Measurements from ENCODE around the gene HDAC2.
A peak's percentile ranks its signal among the peaks of the same experiment; 100 is the strongest.
"Not testable (repeated sequence)": the region's sequence is repeated elsewhere in the genome, so short reads cannot be mapped to it uniquely, and the experiment has no call there.

HDAC2 gene

DNA sequence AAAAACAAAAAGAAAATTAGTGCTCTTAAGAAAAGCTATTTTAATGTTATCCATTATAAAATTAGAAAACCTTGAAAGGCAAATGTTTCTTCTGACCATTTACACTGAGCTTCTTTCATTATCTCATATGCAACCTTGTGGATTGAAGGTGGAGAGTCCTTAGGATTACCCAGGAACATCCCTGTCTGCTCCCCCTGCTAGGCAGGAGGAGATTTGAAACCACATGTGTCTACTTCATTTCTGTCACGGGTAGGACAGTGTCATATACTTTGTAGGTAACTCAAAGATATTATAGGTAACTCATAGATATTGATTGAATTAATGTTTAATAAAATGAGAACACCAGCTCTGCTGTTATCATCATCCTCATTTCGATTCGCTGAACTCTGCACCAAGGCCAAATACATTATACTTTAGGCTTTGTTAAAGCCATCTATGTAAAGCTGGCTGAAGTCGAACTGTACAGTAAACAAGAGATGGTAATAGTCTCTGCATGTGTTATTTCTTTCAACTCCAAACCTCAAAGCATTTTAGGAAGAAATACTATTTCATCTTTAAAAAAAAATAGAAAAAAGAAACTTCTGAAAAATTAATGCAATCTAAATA, 49.5 kb downstream of the HDAC2 start:
- H3K27ac ChIP-seq: no peak overlapping the region
- no peak overlapping the region for H3K9ac ChIP-seq (ENCODE audit: insufficient read length)
- H3K36me3 ChIP-seq (ENCODE audit: insufficient read depth, low read length): no peaks in the 10 kb centered on the region
- H3K9me3 ChIP-seq (ENCODE audit: low read depth, low read length): no peaks in the 10 kb centered on the region
- no peak for DNase-seq (ENCODE audit: low read depth, low spot score)
- no peak overlapping the region for H3K4me3 ChIP-seq
- TF ChIP-seq EZH2 (IDR thresholded peaks at IDR 0.05) (no peak), FOXP2 (optimal IDR thresholded peaks at IDR 0.05; ENCODE audit: control extremely low read depth, extremely low read length, insufficient read depth) (no peak), POLR2AphosphoS5 (IDR thresholded peaks at IDR 0.05; ENCODE audit: borderline replicate concordance, low read depth, low read length) (no peak)

DNA sequence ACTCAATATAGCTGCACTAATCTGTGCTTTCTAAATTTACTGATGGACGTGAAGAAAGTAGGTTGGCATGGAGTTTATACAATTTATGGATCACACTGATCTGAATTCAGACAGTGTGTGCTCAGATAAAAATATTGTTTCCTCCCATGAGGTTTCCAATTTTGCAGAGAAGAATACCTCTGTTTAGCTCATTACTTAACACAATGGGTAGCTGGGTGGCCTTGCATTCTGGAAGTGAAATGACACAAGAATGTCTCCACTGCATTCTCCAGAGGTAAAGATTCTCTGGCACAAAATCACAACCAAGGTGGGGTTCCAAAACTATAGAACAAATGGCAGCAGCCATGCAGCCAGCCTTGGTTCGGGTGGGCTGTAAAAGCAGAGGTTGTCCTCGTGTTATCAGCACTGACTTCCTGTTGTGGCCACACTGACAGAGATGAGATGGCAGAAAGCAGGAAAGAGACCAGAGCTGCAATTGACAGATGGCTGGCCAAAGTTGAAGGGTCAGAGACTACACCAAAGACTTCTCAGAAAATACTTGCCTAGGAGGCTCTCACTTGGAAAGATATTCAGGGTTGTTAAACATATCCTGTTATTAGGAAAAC, 50.2 kb downstream of the HDAC2 start:
- DNase-seq (ENCODE audit: low read depth, low spot score): no peak
- Histone ChIP-seq H3K9me3 (ENCODE audit: low read depth, low read length) (no peaks in the 10 kb centered on the region), H3K27ac (no peak overlapping the region), H3K9ac (ENCODE audit: insufficient read length) (no peak overlapping the region), H3K4me3 (no peak overlapping the region), H3K36me3 (ENCODE audit: insufficient read depth, low read length) (no peaks in the 10 kb centered on the region)
- TF ChIP-seq EZH2 (IDR thresholded peaks at IDR 0.05) (no peak), POLR2AphosphoS5 (IDR thresholded peaks at IDR 0.05; ENCODE audit: borderline replicate concordance, low read depth, low read length) (no peak), FOXP2 (optimal IDR thresholded peaks at IDR 0.05; ENCODE audit: control extremely low read depth, extremely low read length, insufficient read depth) (no peak)

DNA sequence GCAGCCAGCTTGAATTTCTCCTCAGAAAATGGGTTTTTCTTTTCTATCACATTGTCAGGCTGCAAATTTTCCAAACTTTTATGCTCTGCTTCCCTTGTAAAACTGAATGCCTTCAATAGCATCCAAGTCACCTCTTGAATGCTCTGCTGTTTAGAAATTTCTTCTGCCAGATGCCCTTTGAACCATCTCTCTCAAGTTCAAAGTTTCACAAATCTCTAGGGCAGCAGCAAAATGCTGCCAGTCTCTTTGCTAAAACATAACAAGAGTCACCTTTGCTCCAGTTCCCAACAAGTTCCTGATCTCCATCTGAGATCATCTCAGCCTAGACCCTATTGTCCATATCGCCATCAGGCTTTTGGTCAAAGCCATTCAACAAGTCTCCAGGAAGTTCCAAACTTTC, 60.7 kb downstream of the HDAC2 start:
- DNase-seq (ENCODE audit: low read depth, low spot score); H3K4me3 ChIP-seq; H3K9me3 ChIP-seq (ENCODE audit: low read depth, low read length); H3K27ac ChIP-seq; H3K36me3 ChIP-seq (ENCODE audit: insufficient read depth, low read length); H3K9ac ChIP-seq (ENCODE audit: insufficient read length): not testable (repeated sequence)

GRCh38 chr6:113909224-113909856, 61.6 kb downstream of the HDAC2 start:
- no peak overlapping the region for H3K4me3 ChIP-seq
- no peak overlapping the region for H3K9ac ChIP-seq (ENCODE audit: insufficient read length)
- H3K27ac ChIP-seq: no peak overlapping the region
- no peaks in the 10 kb centered on the region for H3K36me3 ChIP-seq (ENCODE audit: insufficient read depth, low read length)
- no peak for TF ChIP-seq POLR2AphosphoS5 (IDR thresholded peaks at IDR 0.05; ENCODE audit: borderline replicate concordance, low read depth, low read length)
- no peak for TF ChIP-seq FOXP2 (optimal IDR thresholded peaks at IDR 0.05; ENCODE audit: control extremely low read depth, extremely low read length, insufficient read depth)
- TF ChIP-seq EZH2 (IDR thresholded peaks at IDR 0.05): no peak
- DNase-seq (ENCODE audit: low read depth, low spot score): peak; percentile 78
- no peaks in the 10 kb centered on the region for H3K9me3 ChIP-seq (ENCODE audit: low read depth, low read length)

GRCh38 chr6:113908801-113909200, 62.1 kb downstream of the HDAC2 start:
- no peak overlapping the region for H3K9ac ChIP-seq (ENCODE audit: insufficient read length)
- no peak for TF ChIP-seq POLR2AphosphoS5 (IDR thresholded peaks at IDR 0.05; ENCODE audit: borderline replicate concordance, low read depth, low read length)
- no peak for TF ChIP-seq FOXP2 (optimal IDR thresholded peaks at IDR 0.05; ENCODE audit: control extremely low read depth, extremely low read length, insufficient read depth)
- TF ChIP-seq EZH2 (IDR thresholded peaks at IDR 0.05): no peak
- no peaks in the 10 kb centered on the region for H3K9me3 ChIP-seq (ENCODE audit: low read depth, low read length)
- H3K36me3 ChIP-seq (ENCODE audit: insufficient read depth, low read length): no peaks in the 10 kb centered on the region
- DNase-seq (ENCODE audit: low read depth, low spot score): no peak
- H3K4me3 ChIP-seq: no peak overlapping the region
- H3K27ac ChIP-seq: no peak overlapping the region

- TF ChIP-seq EZH2 (IDR thresholded peaks at IDR 0.05) (no peak), POLR2AphosphoS5 (IDR thresholded peaks at IDR 0.05; ENCODE audit: borderline replicate concordance, low read depth, low read length) (no peak), FOXP2 (optimal IDR thresholded peaks at IDR 0.05; ENCODE audit: control extremely low read depth, extremely low read length, insufficient read depth) (no peak)
- no peak for DNase-seq (ENCODE audit: low read depth, low spot score)
- Histone ChIP-seq H3K36me3 (ENCODE audit: insufficient read depth, low read length) (no peaks in the 10 kb centered on the region), H3K9ac (ENCODE audit: insufficient read length) (no peak overlapping the region), H3K27ac (no peak overlapping the region), H3K4me3 (no peak overlapping the region), H3K9me3 (ENCODE audit: low read depth, low read length) (no peaks in the 10 kb centered on the region)
These were observed 63.7 kb downstream of the HDAC2 start for GRCh38 chr6:113907102-113907815.

DNA sequence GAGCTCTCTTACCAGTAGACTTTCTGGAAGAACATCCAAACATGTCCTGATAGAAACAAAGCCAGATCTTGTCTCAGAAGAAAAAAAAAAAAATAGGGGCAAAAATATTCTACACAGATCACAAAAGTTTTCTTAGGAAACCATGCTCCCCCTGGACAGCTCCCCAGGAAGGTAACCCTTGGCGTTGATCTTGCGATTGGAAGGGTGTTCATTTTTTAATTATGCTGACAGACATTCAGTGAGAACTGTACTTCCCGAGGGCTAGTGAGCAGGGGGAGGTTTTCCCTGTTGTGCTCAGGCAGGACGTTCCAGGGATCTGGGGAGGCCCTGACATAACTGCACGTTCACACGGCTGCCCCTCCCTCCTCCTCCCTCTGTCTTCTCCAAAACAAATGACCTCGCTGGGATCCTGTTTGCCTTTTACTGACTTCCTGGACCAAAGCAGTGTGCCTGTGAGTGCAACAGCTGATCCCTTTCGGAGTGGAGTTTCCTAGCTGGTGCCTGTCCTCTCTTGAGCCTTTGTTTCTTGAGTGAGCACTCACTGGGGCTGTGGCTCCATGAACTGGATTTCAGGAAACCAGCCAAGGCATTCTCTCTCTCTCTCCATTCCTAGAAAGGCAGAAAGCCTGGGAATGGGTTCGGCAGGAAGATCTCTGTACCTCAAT, 67.2 kb downstream of the HDAC2 start:
- no peak for TF ChIP-seq EZH2 (IDR thresholded peaks at IDR 0.05)
- no peak for TF ChIP-seq FOXP2 (optimal IDR thresholded peaks at IDR 0.05; ENCODE audit: control extremely low read depth, extremely low read length, insufficient read depth)
- Histone ChIP-seq H3K27ac (no peak overlapping the region), H3K9ac (ENCODE audit: insufficient read length) (no peak overlapping the region), H3K4me3 (no peak overlapping the region), H3K9me3 (ENCODE audit: low read depth, low read length) (no peaks in the 10 kb centered on the region), H3K36me3 (ENCODE audit: insufficient read depth, low read length) (no peaks in the 10 kb centered on the region)
- DNase-seq (ENCODE audit: low read depth, low spot score): no peak

DNA sequence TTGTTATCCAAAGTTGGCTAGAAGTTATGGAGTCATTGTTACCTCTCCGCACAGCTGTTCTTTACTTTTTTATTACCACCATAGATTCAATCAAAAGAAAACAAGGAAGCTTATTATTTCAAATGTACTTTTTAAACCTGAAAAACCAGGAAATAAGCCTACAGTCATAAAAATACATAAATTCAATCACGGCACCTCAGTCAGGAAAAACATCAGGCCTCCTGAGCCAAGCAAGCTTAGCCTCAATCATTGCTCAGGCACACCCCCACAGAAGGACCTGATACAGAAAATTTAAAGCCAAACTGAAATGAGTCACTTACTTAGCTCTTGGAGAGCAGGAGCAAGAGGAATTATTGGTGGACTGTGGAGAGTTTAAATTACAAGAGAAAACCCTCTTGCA, 69.5 kb downstream of the HDAC2 start:
- H3K4me3 ChIP-seq: no peak overlapping the region
- DNase-seq (ENCODE audit: low read depth, low spot score): no peak

More for the DNA sequence above, 69.5 kb downstream of the HDAC2 start:
- Histone ChIP-seq H3K9me3 (ENCODE audit: low read depth, low read length) (no peaks in the 10 kb centered on the region), H3K27ac (no peak overlapping the region), H3K36me3 (ENCODE audit: insufficient read depth, low read length) (no peaks in the 10 kb centered on the region), H3K9ac (ENCODE audit: insufficient read length) (no peak overlapping the region)
- TF ChIP-seq FOXP2 (optimal IDR thresholded peaks at IDR 0.05; ENCODE audit: control extremely low read depth, extremely low read length, insufficient read depth) (no peak), EZH2 (IDR thresholded peaks at IDR 0.05) (no peak), POLR2AphosphoS5 (IDR thresholded peaks at IDR 0.05; ENCODE audit: borderline replicate concordance, low read depth, low read length) (no peak)

Data from SK-N-MC (cell line).